HG03460 (cell line): ENCODE data around the gene JADE1.

Experiments used
- ATAC-seq: cut with Tn5 transposase; IDR thresholded peaks from one replicate; pipeline ENCODE4 v1.9.1; 2021; ENCODE audit not compliant: unreplicated experiment

The JADE1 gene

GRCh38 chr4:128868758-128869157 lies 59.3 kb downstream of the JADE1 start:
- no peak for ATAC-seq

GRCh38 chr4:128869776-128870509 lies 60.4 kb downstream of the JADE1 start:
- ATAC-seq, result no peak

- ATAC-seq, result no peak
Observed at GRCh38 chr4:128871948-128872347, 62.4 kb downstream of the JADE1 start.

- ATAC-seq, result no peak
Observed at GRCh38 chr4:128876200-128876599, 66.7 kb downstream of the JADE1 start.

GRCh38 chr4:128877934-128878333 lies 68.4 kb downstream of the JADE1 start:
- no peak for ATAC-seq

- no peak for ATAC-seq
Observed at GRCh38 chr4:128879283-128879682, 69.8 kb downstream of the JADE1 start.

- no peak for ATAC-seq
Observed at GRCh38 chr4:128879971-128880370, 70.5 kb downstream of the JADE1 start.

GRCh38 chr4:128880662-128881061 lies 71.2 kb downstream of the JADE1 start:
- ATAC-seq, result no peak

GRCh38 chr4:128904821-128905220 lies 95.3 kb downstream of the JADE1 start:
- no peak for ATAC-seq

- no peak for ATAC-seq
Observed at GRCh38 chr4:128906581-128906980, 97.1 kb downstream of the JADE1 start.

GRCh38 chr4:128907981-128908380 lies 98.5 kb downstream of the JADE1 start:
- ATAC-seq, result no peak

- no peak for ATAC-seq
Observed at GRCh38 chr4:128908735-128909134, 99.2 kb downstream of the JADE1 start.

GRCh38 chr4:128913228-128913627 lies 103.7 kb downstream of the JADE1 start:
- ATAC-seq, result no peak

- no peak for ATAC-seq
Observed at GRCh38 chr4:128915544-128915943, 106.0 kb downstream of the JADE1 start.

- ATAC-seq, result peak; percentile 79
Observed at GRCh38 chr4:128916832-128917231, 107.3 kb downstream of the JADE1 start.

GRCh38 chr4:128917781-128918180 lies 108.3 kb downstream of the JADE1 start:
- peak; percentile 67 for ATAC-seq

- ATAC-seq, result no peak
Observed at GRCh38 chr4:128921954-128922353, 112.5 kb downstream of the JADE1 start.
